ENCODE data around the gene GFOD2.

GFOD2 gene

DNA sequence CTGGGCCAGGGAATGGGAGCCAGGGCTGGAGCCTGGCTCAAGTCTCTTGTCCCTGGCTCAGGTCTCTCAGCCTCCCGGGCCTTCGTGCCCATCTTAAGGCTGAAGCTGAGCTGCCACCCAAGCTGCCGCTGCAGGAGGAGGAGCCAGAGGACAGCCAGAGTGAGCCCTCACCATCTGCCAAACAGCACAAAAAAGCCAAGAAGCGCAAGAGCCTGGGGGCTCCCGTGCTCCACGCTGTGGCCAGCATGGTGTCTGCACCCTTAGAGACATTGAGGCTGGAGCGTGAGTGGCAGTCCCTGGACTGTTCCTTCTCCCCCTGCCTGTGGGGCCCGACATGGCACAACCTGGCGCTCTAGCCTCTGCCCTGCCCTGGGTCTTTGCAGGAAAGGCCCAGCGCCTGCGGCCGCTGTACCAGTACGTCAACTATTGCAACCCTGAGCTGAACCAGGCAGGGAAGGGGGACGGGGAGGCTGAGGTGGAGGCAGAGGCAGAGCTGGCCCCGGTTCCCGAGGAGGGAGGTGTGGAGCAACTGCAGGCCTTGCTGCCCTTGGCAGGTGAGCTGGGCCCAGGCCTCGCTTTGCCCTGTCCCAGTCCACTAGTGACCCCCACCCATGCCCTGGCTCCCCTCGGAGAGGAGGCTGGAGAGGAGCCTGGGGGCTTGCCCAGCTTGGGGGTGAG, 51.2 kb downstream of the GFOD2 start:
- no peaks in the 10 kb centered on the region for H3K27me3 ChIP-seq (ENCODE audit: low read depth, low read length)
- H3K4me1 ChIP-seq (ENCODE audit: control insufficient read depth in 1 of 2, insufficient read depth in 2 of 2, low read length in 2 of 2), result peaks cover 10 to 31% of the 10 kb centered on the region in 2 donors
- peak overlapping the region; percentile 61 to 86 for H3K4me3 ChIP-seq (ENCODE audit: low read depth in 1 of 2, low read length in 2 of 2)
- peaks cover 0 to 13% of the 10 kb centered on the region in 2 donors for H3K36me3 ChIP-seq (ENCODE audit: control insufficient read depth in 1 of 2, insufficient read depth in 2 of 2, low read length in 2 of 2)
- no peaks in the 10 kb centered on the region for H3K9me3 ChIP-seq (ENCODE audit: control insufficient read depth in 1 of 2, low read length in 2 of 2)
- no peak overlapping the region for H3K27ac ChIP-seq (ENCODE audit: low read length)

DNA sequence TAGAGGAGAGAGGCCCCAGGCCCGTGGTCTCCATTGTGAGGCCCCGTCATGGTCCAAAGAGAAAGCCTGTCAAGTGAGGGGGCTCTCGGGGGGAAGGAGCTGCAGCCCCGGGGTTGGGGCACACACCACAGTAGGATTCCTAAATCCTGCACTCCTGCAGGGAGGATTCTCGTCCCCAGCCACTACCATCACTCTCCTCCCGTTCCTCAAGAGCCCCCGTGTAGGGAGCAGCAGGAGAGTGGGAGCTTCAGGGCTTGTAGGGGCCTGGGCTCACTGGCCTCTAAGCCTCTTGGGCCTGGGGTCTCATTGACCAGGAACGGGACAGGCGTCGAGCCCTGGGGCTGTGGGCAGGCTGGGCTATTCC, 51.7 kb downstream of the GFOD2 start:
- Histone ChIP-seq H3K9me3 (ENCODE audit: control insufficient read depth in 1 of 2, low read length in 2 of 2) (no peaks in the 10 kb centered on the region), H3K4me1 (ENCODE audit: control insufficient read depth in 1 of 2, insufficient read depth in 2 of 2, low read length in 2 of 2) (peaks cover 9 to 25% of the 10 kb centered on the region in 2 donors), H3K27ac (ENCODE audit: low read length) (peak overlapping the region; percentile 56), H3K27me3 (ENCODE audit: low read depth, low read length) (no peaks in the 10 kb centered on the region), H3K36me3 (ENCODE audit: control insufficient read depth in 1 of 2, insufficient read depth in 2 of 2, low read length in 2 of 2) (peaks cover 0 to 18% of the 10 kb centered on the region in 2 donors), H3K4me3 (ENCODE audit: low read depth in 1 of 2, low read length in 2 of 2) (peak overlapping the region; percentile 61 to 86)

DNA sequence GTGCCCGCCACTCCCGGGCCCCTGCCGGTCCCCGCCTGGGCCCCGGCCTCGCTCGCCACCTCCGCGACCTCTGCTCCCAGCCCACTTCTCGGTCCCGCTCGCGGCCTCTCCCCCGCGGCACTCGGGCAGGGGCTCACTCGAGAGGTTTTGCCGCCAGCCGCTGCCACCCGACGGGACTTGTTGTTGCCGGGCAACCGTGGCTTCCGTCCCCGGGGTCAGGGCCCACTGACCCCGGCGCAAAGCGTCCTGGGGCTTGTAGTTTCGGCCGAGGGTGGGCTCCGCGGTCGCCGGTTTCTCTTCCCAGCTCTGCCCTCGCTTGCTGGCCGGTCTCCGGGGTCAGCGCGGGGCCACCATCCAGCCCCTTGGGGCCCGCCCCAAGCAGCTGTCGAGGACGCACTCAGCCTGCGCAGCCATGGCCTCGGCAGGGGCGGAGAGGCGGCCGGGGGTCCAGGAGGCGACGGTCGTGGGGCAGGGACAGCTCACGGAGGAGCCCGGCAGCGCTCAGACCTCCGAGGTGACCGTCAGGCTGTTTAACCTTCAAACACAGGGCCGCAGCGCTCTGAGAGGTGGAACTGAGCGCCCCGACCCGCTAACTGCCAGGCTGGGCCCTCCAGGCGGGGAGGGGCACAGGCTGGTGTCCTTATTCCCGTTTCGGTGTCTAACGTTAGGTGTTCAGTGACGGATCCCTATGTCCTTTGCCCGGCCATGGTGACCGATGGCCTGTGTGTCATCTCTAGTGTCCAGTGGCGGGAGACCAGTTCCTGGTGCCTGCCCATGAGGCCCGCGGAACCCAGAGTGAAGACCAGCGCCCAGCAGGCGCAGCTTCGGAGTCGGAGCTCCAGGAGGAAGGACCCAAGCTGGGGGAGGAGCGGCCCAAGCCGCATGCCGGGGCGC, 52.3 kb downstream of the GFOD2 start, which contains the start of the genes C16orf86 and ENKD1:
TSS of gene C16orf86 (plus strand) at position 256 of the 894 bp plus-strand sequence. CDS start at position 413, 157 bp downstream.
TSS of gene ENKD1 (minus strand) at position 192 of the 894 bp plus-strand sequence. CDS start 308 bp downstream, outside the sequence.
- no peaks in the 10 kb centered on the region for H3K27me3 ChIP-seq (ENCODE audit: low read depth, low read length)
- peaks cover 0 to 20% of the 10 kb centered on the region in 2 donors for H3K36me3 ChIP-seq (ENCODE audit: control insufficient read depth in 1 of 2, insufficient read depth in 2 of 2, low read length in 2 of 2)
- H3K9me3 ChIP-seq (ENCODE audit: control insufficient read depth in 1 of 2, low read length in 2 of 2), result no peaks in the 10 kb centered on the region
- H3K27ac ChIP-seq (ENCODE audit: low read length), result peak within 1 kb of the TSS; percentile 56
- H3K4me1 ChIP-seq (ENCODE audit: control insufficient read depth in 1 of 2, insufficient read depth in 2 of 2, low read length in 2 of 2), result peaks cover 9 to 23% of the 10 kb centered on the region in 2 donors
- peak within 1 kb of the TSS; percentile 61 to 86 for H3K4me3 ChIP-seq (ENCODE audit: low read depth in 1 of 2, low read length in 2 of 2)

DNA sequence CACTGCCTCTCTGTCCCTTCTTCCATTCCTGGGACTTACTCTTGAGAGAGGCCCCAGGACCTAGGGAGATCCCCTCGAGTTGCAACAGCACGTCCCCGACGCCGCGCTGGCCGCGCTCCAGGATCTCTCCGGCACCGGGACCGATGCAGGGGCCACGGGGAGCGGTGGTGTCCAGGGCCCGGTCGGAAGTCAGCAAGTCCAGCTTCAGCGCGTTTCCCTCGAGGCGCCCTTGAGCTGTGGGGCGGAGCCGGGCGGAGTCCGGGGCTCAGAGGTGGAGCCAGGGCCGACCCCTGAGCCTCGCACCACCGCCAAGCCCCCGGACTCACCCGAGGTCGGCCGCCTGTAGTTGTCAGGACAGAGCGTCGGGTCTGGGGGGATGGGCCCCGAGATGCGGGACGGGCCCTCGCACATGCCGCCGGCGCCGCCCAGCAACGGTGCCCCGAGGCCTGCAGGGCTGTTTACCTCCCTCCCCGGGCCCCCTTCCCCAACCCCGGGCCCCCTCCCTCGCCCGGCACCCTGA, 53.0 kb downstream of the GFOD2 start:
- Histone ChIP-seq H3K36me3 (ENCODE audit: control insufficient read depth in 1 of 2, insufficient read depth in 2 of 2, low read length in 2 of 2) (peaks cover 0 to 20% of the 10 kb centered on the region in 2 donors), H3K4me1 (ENCODE audit: control insufficient read depth in 1 of 2, insufficient read depth in 2 of 2, low read length in 2 of 2) (peaks cover 11 to 30% of the 10 kb centered on the region in 2 donors), H3K4me3 (ENCODE audit: low read depth in 1 of 2, low read length in 2 of 2) (peak overlapping the region; percentile 61 to 86), H3K9me3 (ENCODE audit: control insufficient read depth in 1 of 2, low read length in 2 of 2) (no peaks in the 10 kb centered on the region), H3K27me3 (ENCODE audit: low read depth, low read length) (no peaks in the 10 kb centered on the region), H3K27ac (ENCODE audit: low read length) (no peak overlapping the region)

DNA sequence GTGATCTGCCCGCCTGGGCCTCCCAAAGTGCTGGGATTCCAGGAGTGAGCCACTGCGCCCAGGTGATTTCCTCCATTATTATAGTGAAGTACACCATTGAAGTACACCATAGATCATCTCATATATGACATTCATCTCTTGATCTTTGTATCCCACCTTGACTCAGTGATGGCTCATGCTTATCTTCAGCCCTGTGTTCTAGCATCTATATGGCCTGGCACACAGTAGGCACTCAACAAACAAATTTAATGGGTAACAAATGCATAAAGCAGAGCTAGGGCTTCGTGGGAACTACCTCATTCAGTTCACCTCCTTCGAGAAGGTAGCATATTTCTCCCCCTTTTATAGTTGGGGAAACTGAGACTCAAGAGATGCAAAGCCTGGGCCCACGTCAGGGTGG, 53.5 kb downstream of the GFOD2 start:
- Histone ChIP-seq H3K36me3 (ENCODE audit: control insufficient read depth in 1 of 2, insufficient read depth in 2 of 2, low read length in 2 of 2) (peaks cover 0 to 20% of the 10 kb centered on the region in 2 donors), H3K9me3 (ENCODE audit: control insufficient read depth in 1 of 2, low read length in 2 of 2) (no peaks in the 10 kb centered on the region), H3K27ac (ENCODE audit: low read length) (no peak overlapping the region), H3K4me1 (ENCODE audit: control insufficient read depth in 1 of 2, insufficient read depth in 2 of 2, low read length in 2 of 2) (peaks cover 12 to 31% of the 10 kb centered on the region in 2 donors), H3K4me3 (ENCODE audit: low read depth in 1 of 2, low read length in 2 of 2) (peak overlapping the region; percentile 33 to 86), H3K27me3 (ENCODE audit: low read depth, low read length) (no peaks in the 10 kb centered on the region)

DNA sequence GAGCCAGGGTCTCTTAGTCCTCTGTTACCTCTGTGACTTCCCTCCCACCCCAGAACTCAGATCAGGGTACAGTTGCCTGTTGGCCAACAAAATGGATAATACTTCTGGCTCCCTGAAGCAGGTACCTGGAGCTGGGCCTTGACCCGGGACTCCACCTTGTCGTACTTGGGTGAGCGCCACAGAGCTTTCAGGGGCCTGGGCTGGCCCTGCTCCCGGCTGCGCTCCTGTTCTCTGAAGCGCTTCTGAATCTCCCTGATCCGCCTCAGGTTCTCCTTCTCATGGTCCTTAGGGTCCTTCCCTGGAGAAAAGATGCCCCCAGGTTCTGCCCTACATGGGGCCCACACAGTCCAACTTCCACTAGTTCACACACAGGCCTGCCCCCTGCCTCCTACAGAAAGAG, 54.2 kb downstream of the GFOD2 start:
- Histone ChIP-seq H3K27ac (ENCODE audit: low read length) (no peak overlapping the region), H3K27me3 (ENCODE audit: low read depth, low read length) (no peaks in the 10 kb centered on the region), H3K4me3 (ENCODE audit: low read depth in 1 of 2, low read length in 2 of 2) (no peak overlapping the region), H3K4me1 (ENCODE audit: control insufficient read depth in 1 of 2, insufficient read depth in 2 of 2, low read length in 2 of 2) (peaks cover 12 to 31% of the 10 kb centered on the region in 2 donors), H3K36me3 (ENCODE audit: control insufficient read depth in 1 of 2, insufficient read depth in 2 of 2, low read length in 2 of 2) (peaks cover 0 to 20% of the 10 kb centered on the region in 2 donors), H3K9me3 (ENCODE audit: control insufficient read depth in 1 of 2, low read length in 2 of 2) (no peaks in the 10 kb centered on the region)

DNA sequence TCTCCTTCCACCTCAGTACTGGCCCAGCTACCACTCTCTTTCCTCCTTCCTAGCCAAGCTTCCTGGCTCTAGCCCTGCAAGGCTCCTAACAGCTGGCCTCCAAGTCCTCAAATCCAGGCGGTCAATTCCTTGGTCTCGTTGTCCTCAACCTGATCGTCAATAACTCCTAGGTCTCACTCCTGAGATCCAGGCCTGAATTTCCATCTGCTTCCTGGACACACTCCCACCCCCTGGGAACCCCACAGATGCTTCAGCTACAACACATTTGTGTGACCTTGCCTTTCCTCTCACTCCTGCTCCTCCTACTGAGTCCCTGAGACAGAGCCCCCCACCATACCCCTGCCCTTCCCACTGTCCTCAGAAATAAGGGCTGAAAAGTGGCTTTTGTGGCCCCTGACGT, 54.9 kb downstream of the GFOD2 start:
- Histone ChIP-seq H3K27ac (ENCODE audit: low read length) (no peak overlapping the region), H3K36me3 (ENCODE audit: control insufficient read depth in 1 of 2, insufficient read depth in 2 of 2, low read length in 2 of 2) (peaks cover 0 to 20% of the 10 kb centered on the region in 2 donors), H3K4me1 (ENCODE audit: control insufficient read depth in 1 of 2, insufficient read depth in 2 of 2, low read length in 2 of 2) (peaks cover 12 to 34% of the 10 kb centered on the region in 2 donors), H3K9me3 (ENCODE audit: control insufficient read depth in 1 of 2, low read length in 2 of 2) (no peaks in the 10 kb centered on the region), H3K4me3 (ENCODE audit: low read depth in 1 of 2, low read length in 2 of 2) (no peak overlapping the region), H3K27me3 (ENCODE audit: low read depth, low read length) (no peaks in the 10 kb centered on the region)

DNA sequence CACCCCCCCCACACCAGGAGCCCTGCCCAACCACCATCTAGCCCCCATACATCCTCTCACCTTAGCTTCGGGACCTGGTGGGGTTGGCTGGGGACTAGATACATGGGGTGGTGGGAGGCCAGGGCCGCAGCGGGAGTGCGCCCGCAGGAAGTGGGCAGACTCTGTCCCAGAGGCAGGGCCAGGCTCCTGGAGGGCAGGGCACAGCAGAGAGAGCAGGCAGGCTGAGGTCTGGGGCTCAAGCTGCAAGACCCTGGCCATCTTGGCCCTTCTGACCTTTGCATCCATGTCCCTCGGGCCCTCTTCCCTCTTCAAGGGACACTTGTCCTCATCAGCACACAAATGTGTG, 55.3 kb downstream of the GFOD2 start:
- Histone ChIP-seq H3K36me3 (ENCODE audit: control insufficient read depth in 1 of 2, insufficient read depth in 2 of 2, low read length in 2 of 2) (peaks cover 0 to 20% of the 10 kb centered on the region in 2 donors), H3K27ac (ENCODE audit: low read length) (no peak overlapping the region), H3K4me1 (ENCODE audit: control insufficient read depth in 1 of 2, insufficient read depth in 2 of 2, low read length in 2 of 2) (peaks cover 12 to 38% of the 10 kb centered on the region in 2 donors), H3K9me3 (ENCODE audit: control insufficient read depth in 1 of 2, low read length in 2 of 2) (no peaks in the 10 kb centered on the region), H3K27me3 (ENCODE audit: low read depth, low read length) (no peaks in the 10 kb centered on the region), H3K4me3 (ENCODE audit: low read depth in 1 of 2, low read length in 2 of 2) (no peak overlapping the region)

DNA sequence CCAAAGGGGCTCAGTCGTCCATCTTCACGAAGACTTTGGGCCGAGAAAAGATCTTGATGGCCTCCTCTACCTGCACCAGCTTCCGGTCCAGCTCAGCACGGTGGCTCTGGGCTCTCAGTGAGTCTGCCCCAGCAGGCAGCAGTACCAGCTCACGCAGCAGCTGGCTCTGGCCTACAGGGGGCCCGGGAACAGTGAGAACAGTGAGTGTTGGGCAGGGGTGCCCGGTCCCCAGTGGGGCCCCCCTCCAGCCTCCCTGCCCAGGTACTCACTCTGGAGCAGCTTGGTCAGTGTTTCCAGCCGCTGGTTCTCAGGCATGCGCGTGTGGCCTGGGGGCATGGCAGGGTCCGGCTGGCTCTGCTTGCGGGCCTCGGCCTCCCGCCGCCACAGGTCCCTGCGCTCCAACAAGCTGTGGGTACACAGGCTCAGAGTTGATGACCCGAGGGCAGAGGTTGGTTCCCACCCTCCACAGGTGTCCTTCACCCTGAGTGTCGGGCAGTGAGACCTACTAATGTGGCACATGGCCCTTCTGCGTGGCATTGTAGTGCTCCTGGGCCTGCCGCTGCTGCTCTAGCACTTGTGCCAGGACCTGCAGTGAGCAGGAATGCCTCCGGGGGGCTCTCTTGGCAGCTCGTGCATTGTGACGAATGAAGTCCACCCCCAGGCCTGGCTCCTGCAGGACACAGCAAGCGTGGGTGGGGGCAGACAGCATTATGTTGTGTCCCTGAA, 55.8 kb downstream of the GFOD2 start:
- Histone ChIP-seq H3K9me3 (ENCODE audit: control insufficient read depth in 1 of 2, low read length in 2 of 2) (no peaks in the 10 kb centered on the region), H3K4me1 (ENCODE audit: control insufficient read depth in 1 of 2, insufficient read depth in 2 of 2, low read length in 2 of 2) (peaks cover 12 to 43% of the 10 kb centered on the region in 2 donors), H3K27me3 (ENCODE audit: low read depth, low read length) (no peaks in the 10 kb centered on the region), H3K4me3 (ENCODE audit: low read depth in 1 of 2, low read length in 2 of 2) (no peak overlapping the region), H3K27ac (ENCODE audit: low read length) (no peak overlapping the region), H3K36me3 (ENCODE audit: control insufficient read depth in 1 of 2, insufficient read depth in 2 of 2, low read length in 2 of 2) (peaks cover 0 to 20% of the 10 kb centered on the region in 2 donors)

DNA sequence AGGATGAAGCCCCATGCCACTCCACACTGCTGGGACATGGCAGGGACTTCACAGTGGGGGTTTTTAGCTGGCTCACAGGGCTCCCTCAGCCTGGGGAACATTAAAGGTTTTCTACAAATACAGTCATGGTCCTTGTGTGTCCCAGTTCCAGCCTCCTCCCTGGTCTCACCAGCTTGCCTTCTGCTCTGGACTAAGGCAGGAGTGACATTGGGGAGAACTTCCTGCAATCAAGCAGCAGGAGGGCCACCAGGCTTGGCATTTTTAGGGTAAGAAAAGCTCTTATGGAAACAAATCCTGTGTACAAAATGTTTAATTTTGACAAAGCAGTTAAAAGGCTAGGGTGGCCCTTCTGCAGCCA, 56.5 kb downstream of the GFOD2 start:
- Histone ChIP-seq H3K36me3 (ENCODE audit: control insufficient read depth in 1 of 2, insufficient read depth in 2 of 2, low read length in 2 of 2) (peaks cover 0 to 26% of the 10 kb centered on the region in 2 donors), H3K4me1 (ENCODE audit: control insufficient read depth in 1 of 2, insufficient read depth in 2 of 2, low read length in 2 of 2) (peaks cover 7 to 38% of the 10 kb centered on the region in 2 donors), H3K4me3 (ENCODE audit: low read depth in 1 of 2, low read length in 2 of 2) (no peak overlapping the region), H3K27ac (ENCODE audit: low read length) (no peak overlapping the region), H3K27me3 (ENCODE audit: low read depth, low read length) (no peaks in the 10 kb centered on the region), H3K9me3 (ENCODE audit: control insufficient read depth in 1 of 2, low read length in 2 of 2) (no peaks in the 10 kb centered on the region)

Data from muscle layer of duodenum (tissue), 2 donors.